H9 (cell line): ENCODE data around the gene IGF2. TPM values are rescaled to one million over a fixed set of nuclear protein-coding genes. Genes with fewer than 3 reads are reported as not detected.

Experiments
- DNase-seq: peaks from one replicate; pipeline ENCODE4 v3.0.0-alpha.2; 2017
- H2AFZ ChIP-seq: one replicate; pipeline ENCODE4 v1.6.1; 2013; ENCODE audit warnings: mild to moderate bottlenecking, low read length, control low read depth, moderate library complexity
- H2AK5ac ChIP-seq: 2 replicates; pipeline ENCODE4 v1.6.1; 2013; ENCODE audit warnings: low read length, control low read depth, mixed read lengths; ENCODE audit not compliant: insufficient read length
- H2BK120ac ChIP-seq: one replicate; pipeline ENCODE4 v1.6.1; 2013; ENCODE audit warnings: low read depth, mild to moderate bottlenecking, low read length, control low read depth, inconsistent platforms; ENCODE audit not compliant: poor library complexity, severe bottlenecking
- H2BK12ac ChIP-seq: 2 replicates; pipeline ENCODE4 v1.6.1; 2013; ENCODE audit warnings: low read length, control low read depth, mixed read lengths, low read depth; ENCODE audit not compliant: insufficient read length
- H2BK15ac ChIP-seq: 2 replicates; pipeline ENCODE4 v1.6.1; 2013; ENCODE audit warnings: low read depth, low read length, control low read depth
- H2BK20ac ChIP-seq: one replicate; pipeline ENCODE4 v1.6.1; 2013; ENCODE audit warnings: low read depth, mild to moderate bottlenecking, low read length, control low read depth, inconsistent platforms; ENCODE audit not compliant: poor library complexity, severe bottlenecking
- H2BK5ac ChIP-seq: 2 replicates; pipeline ENCODE4 v1.6.1; 2013; ENCODE audit warnings: low read length, control low read depth, mixed read lengths; ENCODE audit not compliant: insufficient read length
- H3K14ac ChIP-seq: 2 replicates; pipeline ENCODE4 v1.6.1; 2013; ENCODE audit warnings: low read length, control low read depth; ENCODE audit not compliant: insufficient read depth
- H3K18ac ChIP-seq: 2 replicates; pipeline ENCODE4 v1.6.1; 2013; ENCODE audit warnings: low read depth, mild to moderate bottlenecking, mixed read lengths, low read length, control low read depth; ENCODE audit not compliant: insufficient read length
- H3K23ac ChIP-seq: 2 replicates; pipeline ENCODE4 v1.6.1; 2013; ENCODE audit warnings: low read length, control low read depth, mixed read lengths, low read depth; ENCODE audit not compliant: insufficient read length
- H3K23me2 ChIP-seq: 2 replicates; pipeline ENCODE4 v1.6.1; 2013; ENCODE audit warnings: low read depth, mild to moderate bottlenecking, mixed read lengths, low read length, control low read depth; ENCODE audit not compliant: insufficient read length, poor library complexity, severe bottlenecking
- H3K27ac ChIP-seq: 2 replicates; pipeline ENCODE4 v1.5.1; 2013; ENCODE audit warnings: low read length, control low read depth, mixed read lengths, low read depth; ENCODE audit not compliant: insufficient read length
- H3K27me3 ChIP-seq: 2 replicates; pipeline ENCODE4 v1.6.1; 2013; ENCODE audit warnings: low read length, control low read depth, inconsistent platforms; ENCODE audit not compliant: insufficient read depth
- H3K4ac ChIP-seq: 2 replicates; pipeline ENCODE4 v1.6.1; 2013; ENCODE audit warnings: low read depth, mild to moderate bottlenecking, control low read depth, inconsistent platforms, low read length, moderate library complexity
- H3K4me1 ChIP-seq: 2 replicates; pipeline ENCODE4 v1.6.1; 2013; ENCODE audit warnings: low read length, control low read depth, inconsistent platforms; ENCODE audit not compliant: insufficient read depth
- H3K4me2 ChIP-seq: 2 replicates; pipeline ENCODE4 v1.6.1; 2013; ENCODE audit warnings: low read length, control low read depth, mixed read lengths; ENCODE audit not compliant: insufficient read length, insufficient read depth
- H3K56ac ChIP-seq: 2 replicates; pipeline ENCODE4 v1.6.1; 2013; ENCODE audit warnings: low read depth, mild to moderate bottlenecking, mixed read lengths, low read length, control low read depth; ENCODE audit not compliant: insufficient read length
- H3K79me1 ChIP-seq: 2 replicates; pipeline ENCODE4 v1.6.1; 2013; ENCODE audit warnings: low read depth, mild to moderate bottlenecking, moderate library complexity, low read length, control low read depth, inconsistent platforms; ENCODE audit not compliant: insufficient read depth, poor library complexity, severe bottlenecking
- H3K79me2 ChIP-seq: 2 replicates; pipeline ENCODE4 v1.6.1; 2013; ENCODE audit warnings: low read length, control low read depth, inconsistent platforms; ENCODE audit not compliant: insufficient read depth
- H3K9ac ChIP-seq: 2 replicates; pipeline ENCODE4 v1.6.1; 2013; ENCODE audit warnings: low read length, control low read depth, mixed read lengths; ENCODE audit not compliant: insufficient read length; ENCODE audit errors: extremely low read depth
- H3K9me3 ChIP-seq: one replicate; pipeline ENCODE4 v1.6.1; 2013; ENCODE audit warnings: low read depth, low read length, inconsistent platforms; ENCODE audit not compliant: control insufficient read depth
- H3T11ph ChIP-seq: one replicate; pipeline ENCODE4 v1.6.1; 2013; ENCODE audit warnings: mild to moderate bottlenecking, low read length, control low read depth, inconsistent platforms
- H4K20me1 ChIP-seq: one replicate; pipeline ENCODE4 v1.6.1; 2013; ENCODE audit not compliant: control insufficient read depth, insufficient read length, insufficient read depth
- H4K5ac ChIP-seq: 2 replicates; pipeline ENCODE4 v1.6.1; 2013; ENCODE audit warnings: low read depth, mild to moderate bottlenecking, mixed read lengths, low read length, control low read depth; ENCODE audit not compliant: insufficient read length
- H4K8ac ChIP-seq: replicated peaks from 2 replicates; pipeline ENCODE4 v1.6.1; 2013; ENCODE audit warnings: low read length, control low read depth, mixed read lengths, low read depth; ENCODE audit not compliant: insufficient read length
- H4K91ac ChIP-seq: 2 replicates; pipeline ENCODE4 v1.6.1; 2013; ENCODE audit warnings: low read depth, mild to moderate bottlenecking, moderate library complexity, mixed read lengths, low read length, control low read depth; ENCODE audit not compliant: insufficient read length
- H3K27ac Mint-ChIP-seq, 3 experiments: 2 replicates in 2 of 3; 3 replicates in 1 of 3; pipeline ENCODE4 v1.8.0; 2020 to 2021; ENCODE audit warnings: mixed read lengths in 3 of 3, mild to moderate bottlenecking in 1 of 3, moderate library complexity in 1 of 3
- H3K27me3 Mint-ChIP-seq: 2 replicates; pipeline ENCODE4 v1.8.0; 2021; ENCODE audit warnings: low read depth, mild to moderate bottlenecking, moderate library complexity, mixed read lengths
- H3K36me3 Mint-ChIP-seq, 3 experiments: 2 replicates in 2 of 3; 3 replicates in 1 of 3; pipeline ENCODE4 v1.8.0; 2020 to 2021; ENCODE audit warnings: low read depth in 3 of 3, mixed read lengths in 3 of 3; ENCODE audit not compliant: insufficient read depth in 1 of 3
- H3K4me1 Mint-ChIP-seq, 2 experiments: 2 replicates each; pipeline ENCODE4 v1.8.0; 2020; ENCODE audit warnings: mixed read lengths in 2 of 2
- H3K4me3 Mint-ChIP-seq, 2 experiments: 2 replicates in 1 of 2; 3 replicates in 1 of 2; pipeline ENCODE4 v1.8.0; 2020 to 2021; ENCODE audit warnings: mild to moderate bottlenecking in 2 of 2, mixed read lengths in 2 of 2, moderate library complexity in 1 of 2
- H3K9me3 Mint-ChIP-seq, 2 experiments: 2 replicates in 1 of 2; 3 replicates in 1 of 2; pipeline ENCODE4 v1.8.0; 2020; ENCODE audit warnings: mild to moderate bottlenecking in 2 of 2, mixed read lengths in 2 of 2, moderate library complexity in 1 of 2
- CTCF ChIP-seq: fragments of 200-600 bp; sonication (generic); conservative IDR thresholded peaks from 3 replicates; pipeline ENCODE4 v1.8.0; 2021; ENCODE audit warnings: antibody characterized with exemption, mild to moderate bottlenecking
- WGBS: extraction: QIAGEN DNeasy Blood & Tissue Kit; methylation state at CpG from one replicate; pipeline ENCODE4 v1.1.7; 2013; ENCODE audit warnings: missing lambda C conversion rate, low lambda C conversion rate, mixed read lengths; ENCODE audit not compliant: insufficient read length; ENCODE audit errors: extremely low coverage; 5-methylcytosine and 5-hydroxymethylcytosine counted together
- total RNA-seq: library from RNA; stranded (reverse); gene quantifications from 2 replicates; pipeline ENCODE4 v1.2.1, GENCODE V29; 2021

The IGF2 gene
- total RNA-seq, 1 experiment from 2014 or later = 2.8 TPM

GRCh38 chr11:2132246-2132645 is 6.9 kb downstream of the IGF2 start:
- Mint-ChIP-seq H3K27ac (no peak overlapping the region), H3K4me3 (no peak overlapping the region), H3K27me3 (peaks cover 77% of the 10 kb centered on the region), H3K4me1 (peaks cover 9 to 37% of the 10 kb centered on the region in 2 experiments), H3K36me3 (peaks cover 0 to 3% (median 3%) of the 10 kb centered on the region in 3 experiments; a peak in 2 of 7 replicates), H3K9me3 (peaks cover 4 to 9% of the 10 kb centered on the region in 2 experiments; a peak in 2 of 5 replicates)
- Histone ChIP-seq H2AK5ac (no peak overlapping the region), H3K18ac (no peak overlapping the region), H3K27me3 (peaks cover 9% of the 10 kb centered on the region; the same call in 1 of the 2 replicates), H2BK20ac (no peak overlapping the region), H2BK120ac (no peak overlapping the region), H3K4ac (no peak overlapping the region), H3K79me1 (no peaks in the 10 kb centered on the region), H3K23me2 (peaks cover 4% of the 10 kb centered on the region), H4K5ac (no peak overlapping the region), H2AFZ (no peak overlapping the region), H3K4me2 (no peak overlapping the region), H2BK5ac (no peak overlapping the region), H3K4me1 (no peaks in the 10 kb centered on the region), H4K91ac (no peak overlapping the region), H3K9ac (no peak overlapping the region), H4K8ac (no peak overlapping the region), H3K23ac (no peak overlapping the region), H2BK15ac (no peak overlapping the region), H3T11ph (no peak overlapping the region), H4K20me1 (no peaks in the 10 kb centered on the region), H3K79me2 (no peaks in the 10 kb centered on the region), H2BK12ac (no peak overlapping the region), H3K56ac (no peak overlapping the region), H3K14ac (no peak overlapping the region), H3K27ac (no peak overlapping the region), H3K9me3 (no peaks in the 10 kb centered on the region)
- no peak for DNase-seq
- TF ChIP-seq CTCF = no peak
- WGBS = no CpG with 5 or more reads among the region's 6 CpGs
